PC-3 (cell line): ENCODE measurements around the gene PRRC2B. TPM values are rescaled to one million over a fixed set of nuclear protein-coding genes. Genes with fewer than 3 reads are reported as not detected.
"Not testable (repeated sequence)": the region's sequence is repeated elsewhere in the genome, so short reads cannot be mapped to it uniquely, and the experiment has no call there.

Experiments
- ATAC-seq: fragments of 200-7000 bp; cut with Tn5 transposase; 2 replicates; pipeline ENCODE4 v1.9.1; 2020; ENCODE audit warnings: mild to moderate bottlenecking, moderate library complexity
- BruUV-seq: library from RNA; stranded (reverse); fragments of 400-500 nt; replicated peaks from 2 replicates; lab custom pipeline; 2021; lab: Mats Ljungman, UMichigan
- CTCF ChIA-PET: fragments of 300-600 bp; sonication (Branson Sonifier 250); formaldehyde crosslinking; loops from one replicate; lab custom pipeline; 2022; ENCODE audit warnings: antibody characterized with exemption; lab: Charles Lee
- POLR2A ChIA-PET: fragments of 300-600 bp; sonication (Branson Sonifier 250); formaldehyde crosslinking; loops from one replicate; lab custom pipeline; 2022; ENCODE audit warnings: antibody characterized with exemption; ENCODE audit not compliant: unreplicated experiment; lab: Charles Lee
- DNase-seq: peaks from one replicate; pipeline ENCODE4 v3.0.0-alpha.2; 2015
- H2AFZ ChIP-seq: fragments of 300-600 bp; sonication (generic); 2 replicates; pipeline ENCODE4 v1.6.0; 2016; ENCODE audit warnings: antibody characterized with exemption, low read length
- H3F3A ChIP-seq: fragments of 300-600 bp; sonication (generic); one replicate; pipeline ENCODE4 v1.6.0; 2017; ENCODE audit warnings: antibody characterized with exemption, low read length, control low read depth, mild to moderate bottlenecking; ENCODE audit not compliant: unreplicated experiment
- H3K27ac ChIP-seq: fragments of 300-600 bp; sonication (generic); 2 replicates; pipeline ENCODE4 v1.5.1; 2016; ENCODE audit warnings: mild to moderate bottlenecking, low read length
- H3K27me3 ChIP-seq: fragments of 300-600 bp; sonication (generic); 2 replicates; pipeline ENCODE4 v1.6.1; 2016; ENCODE audit warnings: low read length, mixed read lengths
- H3K36me3 ChIP-seq: fragments of 300-600 bp; sonication (generic); 2 replicates; pipeline ENCODE4 v1.6.1; 2016; ENCODE audit warnings: low read depth, mixed run types, low read length, mixed read lengths
- H3K4me1 ChIP-seq: fragments of 300-600 bp; sonication (generic); 2 replicates; pipeline ENCODE4 v1.5.1; 2016; ENCODE audit warnings: low read length; ENCODE audit not compliant: insufficient read depth
- H3K4me2 ChIP-seq: fragments of 300-600 bp; sonication (generic); 2 replicates; pipeline ENCODE4 v1.6.0; 2016; ENCODE audit warnings: low read length
- H3K4me3 ChIP-seq: fragments of 300-600 bp; sonication (generic); 2 replicates; pipeline ENCODE4 v1.5.1; 2016; ENCODE audit warnings: mild to moderate bottlenecking, low read length, mixed read lengths
- H3K79me2 ChIP-seq: fragments of 300-600 bp; sonication (generic); 2 replicates; pipeline ENCODE4 v1.6.1; 2017; ENCODE audit warnings: low read length, mixed read lengths
- H3K9ac ChIP-seq: fragments of 300-600 bp; sonication (generic); 2 replicates; pipeline ENCODE4 v1.6.0; 2016; ENCODE audit warnings: mild to moderate bottlenecking, low read length
- H3K9me2 ChIP-seq: fragments of 300-600 bp; sonication (generic); replicated peaks from 2 replicates; pipeline ENCODE4 v1.6.1; 2016; ENCODE audit warnings: mixed run types, low read length, mixed read lengths
- H3K9me3 ChIP-seq: fragments of 300-600 bp; sonication (generic); 2 replicates; pipeline ENCODE4 v1.6.1; 2016; ENCODE audit warnings: low read length, mixed read lengths
- H4K20me1 ChIP-seq: fragments of 300-600 bp; sonication (generic); 2 replicates; pipeline ENCODE4 v1.6.1; 2016; ENCODE audit warnings: low read length, mixed read lengths
- EZH2 ChIP-seq: fragments of 300-600 bp; sonication (generic); IDR thresholded peaks from one replicate; pipeline ENCODE4 v1.6.1; 2017; ENCODE audit warnings: antibody characterized with exemption, mild to moderate bottlenecking, low read length; ENCODE audit not compliant: unreplicated experiment
- EZH2phosphoT487 ChIP-seq: fragments of 300-600 bp; sonication (generic); IDR thresholded peaks from 2 replicates; pipeline ENCODE4 v1.6.1; 2018; ENCODE audit warnings: mild to moderate bottlenecking, antibody characterized with exemption, low read length, borderline replicate concordance
- intact Hi-C: fragments of 100-400 bp; cut with micrococcal nuclease; formaldehyde crosslinking; loops from 2 replicates; pipeline ENCODE4 v1.9.0; 2023
- total RNA-seq: library from RNA; depleted of rRNA; stranded (reverse); fragments of >200 nt; gene quantifications from 2 replicates; pipeline ENCODE4 v1.2.3, GENCODE V29; 2014
- TF ChIP-seq, protein P1 (sequence below): fragments of 300-600 bp; sonication (generic); conservative IDR thresholded peaks from 2 replicates; pipeline ENCODE4 v1.5.1; 2017; ENCODE audit warnings: antibody characterized with exemption, low read depth, mild to moderate bottlenecking, low read length

PRRC2B gene
- total RNA-seq, 1 experiment from 2014 or later, result 46.9 TPM

GRCh38 chr9:131366761-131367401 lies 27.0 kb upstream of the PRRC2B start:
- no peaks in the 10 kb centered on the region for H3K36me3 ChIP-seq
- H3K4me1 ChIP-seq, result no peaks in the 10 kb centered on the region
- no peaks in the 10 kb centered on the region for H4K20me1 ChIP-seq
- no peak overlapping the region for H3K9ac ChIP-seq
- no peaks in the 10 kb centered on the region for H3F3A ChIP-seq
- H3K4me3 ChIP-seq, result no peak overlapping the region
- intact Hi-C loops, result no loop called here
- no peaks in the 10 kb centered on the region for H3K27me3 ChIP-seq
- no peaks in the 10 kb centered on the region for H3K9me2 ChIP-seq
- ATAC-seq (peak; percentile 61), DNase-seq (peak; percentile 52)
- CTCF ChIA-PET, result interaction anchor here (0.7 kb wide), 1 partner anchor 18 kb away, joined by 4 read pairs; no protein-coding TSS in a partner anchor
- no peak overlapping the region for H3K4me2 ChIP-seq
- H3K79me2 ChIP-seq, result no peaks in the 10 kb centered on the region
- H3K9me3 ChIP-seq, result no peaks in the 10 kb centered on the region
- TF ChIP-seq, protein P1, sequence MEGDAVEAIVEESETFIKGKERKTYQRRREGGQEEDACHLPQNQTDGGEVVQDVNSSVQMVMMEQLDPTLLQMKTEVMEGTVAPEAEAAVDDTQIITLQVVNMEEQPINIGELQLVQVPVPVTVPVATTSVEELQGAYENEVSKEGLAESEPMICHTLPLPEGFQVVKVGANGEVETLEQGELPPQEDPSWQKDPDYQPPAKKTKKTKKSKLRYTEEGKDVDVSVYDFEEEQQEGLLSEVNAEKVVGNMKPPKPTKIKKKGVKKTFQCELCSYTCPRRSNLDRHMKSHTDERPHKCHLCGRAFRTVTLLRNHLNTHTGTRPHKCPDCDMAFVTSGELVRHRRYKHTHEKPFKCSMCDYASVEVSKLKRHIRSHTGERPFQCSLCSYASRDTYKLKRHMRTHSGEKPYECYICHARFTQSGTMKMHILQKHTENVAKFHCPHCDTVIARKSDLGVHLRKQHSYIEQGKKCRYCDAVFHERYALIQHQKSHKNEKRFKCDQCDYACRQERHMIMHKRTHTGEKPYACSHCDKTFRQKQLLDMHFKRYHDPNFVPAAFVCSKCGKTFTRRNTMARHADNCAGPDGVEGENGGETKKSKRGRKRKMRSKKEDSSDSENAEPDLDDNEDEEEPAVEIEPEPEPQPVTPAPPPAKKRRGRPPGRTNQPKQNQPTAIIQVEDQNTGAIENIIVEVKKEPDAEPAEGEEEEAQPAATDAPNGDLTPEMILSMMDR, result peak; percentile 32; the same call in 1 of the 2 replicates
- TF ChIP-seq EZH2 (no peak), EZH2phosphoT487 (no peak)
- H2AFZ ChIP-seq, result no peak overlapping the region
- no peak overlapping the region for H3K27ac ChIP-seq
- no TSS peak for BruUV-seq
- POLR2A ChIA-PET, result no interaction called here

DNA sequence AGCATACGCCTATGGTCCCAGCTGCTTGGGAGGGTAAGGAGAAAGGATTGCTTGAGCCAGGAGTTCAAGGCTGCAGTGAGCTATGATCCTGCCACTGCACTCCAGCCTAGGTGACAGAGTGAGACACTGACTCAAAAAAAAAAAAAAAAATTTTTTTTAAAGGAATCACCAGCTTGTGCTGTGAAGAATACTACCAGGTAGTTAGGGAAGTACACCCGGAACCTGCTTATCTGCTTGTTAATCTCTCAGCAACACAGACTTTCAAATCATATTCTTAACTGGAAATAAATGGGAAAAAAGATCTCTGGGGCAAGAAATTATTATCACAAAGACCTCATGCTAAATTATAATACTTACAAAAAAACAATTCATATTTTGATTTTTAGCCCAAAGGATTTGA lies 26.4 kb upstream of the PRRC2B start:
- no peak for DNase-seq
- no peaks in the 10 kb centered on the region for H3K36me3 ChIP-seq
- no peaks in the 10 kb centered on the region for H3K27me3 ChIP-seq
- no peak overlapping the region for H2AFZ ChIP-seq
- H3K9me2 ChIP-seq, result no peaks in the 10 kb centered on the region
- H3K9me3 ChIP-seq, result no peaks in the 10 kb centered on the region
- H4K20me1 ChIP-seq, result no peaks in the 10 kb centered on the region
- TF ChIP-seq EZH2phosphoT487 (no peak), EZH2 (no peak)
- TF ChIP-seq, protein P1, result no peak
- 0 out of 2 replicates have a peak, but pooled peaks cover 2% of the 10 kb centered on the region for H3K4me1 ChIP-seq
- ChIA-PET CTCF (interaction anchor here (0.7 kb wide), 1 partner anchor 18 kb away, joined by 4 read pairs; no protein-coding TSS in a partner anchor), POLR2A (no interaction called here)
- intact Hi-C loops, result no loop called here
- no peak overlapping the region for H3K27ac ChIP-seq
- no peaks in the 10 kb centered on the region for H3K79me2 ChIP-seq
- no TSS peak for BruUV-seq
- ATAC-seq, result no peak
- no peak overlapping the region for H3K4me3 ChIP-seq
- H3K4me2 ChIP-seq, result no peak overlapping the region
- H3F3A ChIP-seq, result no peaks in the 10 kb centered on the region
- H3K9ac ChIP-seq, result no peak overlapping the region

DNA sequence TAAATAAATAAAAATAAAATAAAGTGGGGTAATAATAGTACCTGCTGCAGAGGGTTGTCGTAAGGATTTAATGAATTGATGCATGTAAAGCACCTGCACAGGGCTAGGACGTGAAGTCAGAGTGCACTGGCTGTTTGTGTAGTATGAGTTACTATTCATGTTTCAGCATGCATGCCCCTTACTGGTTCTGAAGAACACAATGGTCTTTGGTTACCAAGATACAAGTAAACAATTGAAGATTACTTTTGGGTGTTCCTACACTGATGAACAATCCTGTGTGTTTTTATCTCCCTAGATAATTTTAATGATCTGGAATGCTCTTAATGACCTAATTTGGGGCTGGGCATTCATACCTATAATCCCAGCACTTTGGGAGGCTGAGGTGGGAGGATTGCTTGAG lies 23.2 kb upstream of the PRRC2B start:
- ATAC-seq (no peak), DNase-seq (no peak)
- H4K20me1 ChIP-seq, result no peaks in the 10 kb centered on the region
- TF ChIP-seq, protein P1, result no peak
- TF ChIP-seq EZH2phosphoT487 (no peak), EZH2 (no peak)
- H3K27ac ChIP-seq, result no peak overlapping the region
- no peaks in the 10 kb centered on the region for H3K27me3 ChIP-seq
- H3K4me3 ChIP-seq, result no peak overlapping the region
- H3K4me2 ChIP-seq, result no peak overlapping the region
- H3K36me3 ChIP-seq, result no peaks in the 10 kb centered on the region
- H3K9me2 ChIP-seq, result no peaks in the 10 kb centered on the region
- CTCF ChIA-PET, result no interaction called here
- intact Hi-C loops, result no loop called here
- no peaks in the 10 kb centered on the region for H3F3A ChIP-seq
- POLR2A ChIA-PET, result no interaction called here
- H3K4me1 ChIP-seq, result 0 out of 2 replicates have a peak, but pooled peaks cover 6% of the 10 kb centered on the region
- H3K9me3 ChIP-seq, result no peaks in the 10 kb centered on the region
- H3K9ac ChIP-seq, result no peak overlapping the region
- no peaks in the 10 kb centered on the region for H3K79me2 ChIP-seq
- BruUV-seq, result no TSS peak
- no peak overlapping the region for H2AFZ ChIP-seq

GRCh38 chr9:131372599-131372973 lies 21.3 kb upstream of the PRRC2B start:
- POLR2A ChIA-PET, H3K27me3 ChIP-seq, H3F3A ChIP-seq, H3K9me3 ChIP-seq, BruUV-seq, ATAC-seq, H4K20me1 ChIP-seq, DNase-seq, H3K36me3 ChIP-seq, H3K79me2 ChIP-seq, CTCF ChIA-PET, H3K9me2 ChIP-seq, H3K4me1 ChIP-seq, intact Hi-C loops: not testable (repeated sequence)
- Histone ChIP-seq H3K4me2 (peak overlapping the region; percentile 88), H2AFZ (peak overlapping the region; percentile 82), H3K4me3 (peak overlapping the region; percentile 72), H3K9ac (peak overlapping the region; percentile 63; the same call in 1 of the 2 replicates), H3K27ac (peak overlapping the region; percentile 41; the same call in 1 of the 2 replicates)
